Fibroblast of lung (primary cell): ENCODE measurements around the gene DZIP1L. TPM values are rescaled to one million over a fixed set of nuclear protein-coding genes. Genes with fewer than 3 reads are reported as not detected.

ENCODE experiments used
- DNase-seq, 2 donors: peaks; one replicate each; pipeline versions ENCODE4 v3.0.0 to v3.0.0-alpha.2; 2010; ENCODE audit warnings: low read depth in 2 of 2
- H2AFZ ChIP-seq: 2 replicates; pipeline ENCODE4 v1.5.1; 2012; ENCODE audit warnings: low read length, control low read depth, inconsistent platforms
- H3K27ac ChIP-seq: 2 replicates; pipeline ENCODE4 v1.5.1; 2011; ENCODE audit warnings: low read length, control low read depth; ENCODE audit not compliant: insufficient read depth
- H3K27me3 ChIP-seq: 2 replicates; pipeline ENCODE4 v1.5.1; 2011; ENCODE audit warnings: mild to moderate bottlenecking, low read length; ENCODE audit not compliant: control insufficient read depth, insufficient read depth
- H3K36me3 ChIP-seq: 2 replicates; pipeline ENCODE4 v1.5.1; 2011; ENCODE audit warnings: low read length; ENCODE audit not compliant: control insufficient read depth, insufficient read depth
- H3K4me1 ChIP-seq: 2 replicates; pipeline ENCODE4 v1.5.1; 2011; ENCODE audit warnings: low read length; ENCODE audit not compliant: control insufficient read depth, insufficient read depth; ENCODE audit errors: extremely low read depth
- H3K4me2 ChIP-seq: 2 replicates; pipeline ENCODE4 v1.5.1; 2011; ENCODE audit warnings: low read length, control low read depth; ENCODE audit not compliant: insufficient read depth; ENCODE audit errors: extremely low read depth
- H3K4me3 ChIP-seq, 4 experiments: fragments of 200-600 bp in 1 of 4; sonication (generic) in 1 of 4; replicated peaks in 1 of 4; 2 replicates each; pipeline ENCODE4 v1.5.1; 2011 to 2016; ENCODE audit warnings: low read length in 4 of 4, low read depth in 3 of 4, mild to moderate bottlenecking in 3 of 4, control low read depth in 2 of 4, inconsistent platforms in 1 of 4, mixed read lengths in 1 of 4; ENCODE audit not compliant: insufficient read depth in 1 of 4; ENCODE audit errors: control extremely low read depth in 1 of 4
- H3K79me2 ChIP-seq: 2 replicates; pipeline ENCODE4 v1.5.1; 2012; ENCODE audit warnings: mild to moderate bottlenecking, low read length, inconsistent platforms; ENCODE audit not compliant: control insufficient read depth, insufficient read depth
- H3K9ac ChIP-seq: 2 replicates; pipeline ENCODE4 v1.5.1; 2011; ENCODE audit warnings: mild to moderate bottlenecking, low read length, control low read depth; ENCODE audit not compliant: insufficient read depth
- H3K9me3 ChIP-seq: 2 replicates; pipeline ENCODE4 v1.5.1; 2012; ENCODE audit warnings: low read depth, low read length; ENCODE audit not compliant: control insufficient read depth, insufficient read depth
- H4K20me1 ChIP-seq: 2 replicates; pipeline ENCODE4 v1.5.1; 2011; ENCODE audit warnings: low read length; ENCODE audit not compliant: control insufficient read depth, insufficient read depth; ENCODE audit errors: extremely low read depth
- EZH2 ChIP-seq: IDR thresholded peaks from 2 replicates; pipeline ENCODE4 v1.5.1; 2012; ENCODE audit warnings: low read length, control low read depth, mild to moderate bottlenecking; ENCODE audit errors: missing control alignments
- polyA plus RNA-seq, 2 donors: library from polyadenylated mRNA; depleted of rRNA in 1 of 2; stranded (reverse) in 1 of 2; unstranded in 1 of 2; fragments of >200 nt; gene quantifications; 2 replicates each; pipeline ENCODE4 v1.2.1, GENCODE V29; 2011 to 2012; ENCODE audit warnings: missing spikeins in 1 of 2
- total RNA-seq: library from RNA; depleted of rRNA; stranded (reverse); fragments of >200 nt; gene quantifications from 2 replicates; pipeline ENCODE4 v1.2.1, GENCODE V29; 2014
- TF ChIP-seq, protein P1 (sequence below), 2 donors: IDR thresholded peaks in 1 of 2; conservative IDR thresholded peaks in 1 of 2; 1 replicate in 1 of 2; 2 replicates in 1 of 2; pipeline ENCODE4 v1.5.1; 2011 to 2012; ENCODE audit warnings: low read length in 2 of 2, control low read depth in 1 of 2, inconsistent platforms in 1 of 2, low read depth in 1 of 2, mild to moderate bottlenecking in 1 of 2

Gene DZIP1L
- total and polyA plus RNA-seq, 2 donors (not counting 1 experiment from before 2014, with no cell fraction given) = 8.9 to 22.6 TPM

DNA sequence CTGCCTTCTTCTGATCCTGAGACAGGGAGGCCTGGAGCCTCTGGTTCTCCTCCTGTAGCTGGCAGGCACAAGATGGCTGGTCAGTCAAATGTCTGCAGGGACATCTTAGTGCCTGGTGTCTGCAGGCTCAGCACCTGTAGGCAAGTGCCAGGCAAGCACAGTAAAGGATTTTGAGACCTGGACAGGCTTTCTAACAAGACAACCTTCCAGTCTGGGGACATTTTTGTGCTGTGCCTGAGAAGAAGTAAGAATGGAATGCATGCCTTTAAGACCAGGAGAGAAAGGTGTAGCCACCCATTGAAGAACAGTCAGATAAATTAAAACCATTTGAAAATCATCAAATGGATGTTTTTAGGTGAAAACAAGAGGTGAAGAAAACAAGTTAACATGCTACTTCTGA is 31.2 kb downstream of the DZIP1L start:
- Histone ChIP-seq H3K36me3 (peaks cover 15% of the 10 kb centered on the region), H2AFZ (no peak overlapping the region), H3K27me3 (no peaks in the 10 kb centered on the region), H3K9me3 (no peaks in the 10 kb centered on the region), H3K9ac (no peak overlapping the region), H3K79me2 (no peaks in the 10 kb centered on the region), H3K27ac (no peak overlapping the region), H3K4me2 (no peak overlapping the region), H3K4me3 (no peak overlapping the region), H4K20me1 (no peaks in the 10 kb centered on the region), H3K4me1 (peaks cover 32% of the 10 kb centered on the region)
- no peak for DNase-seq
- no peak for TF ChIP-seq EZH2
- TF ChIP-seq, protein P1, sequence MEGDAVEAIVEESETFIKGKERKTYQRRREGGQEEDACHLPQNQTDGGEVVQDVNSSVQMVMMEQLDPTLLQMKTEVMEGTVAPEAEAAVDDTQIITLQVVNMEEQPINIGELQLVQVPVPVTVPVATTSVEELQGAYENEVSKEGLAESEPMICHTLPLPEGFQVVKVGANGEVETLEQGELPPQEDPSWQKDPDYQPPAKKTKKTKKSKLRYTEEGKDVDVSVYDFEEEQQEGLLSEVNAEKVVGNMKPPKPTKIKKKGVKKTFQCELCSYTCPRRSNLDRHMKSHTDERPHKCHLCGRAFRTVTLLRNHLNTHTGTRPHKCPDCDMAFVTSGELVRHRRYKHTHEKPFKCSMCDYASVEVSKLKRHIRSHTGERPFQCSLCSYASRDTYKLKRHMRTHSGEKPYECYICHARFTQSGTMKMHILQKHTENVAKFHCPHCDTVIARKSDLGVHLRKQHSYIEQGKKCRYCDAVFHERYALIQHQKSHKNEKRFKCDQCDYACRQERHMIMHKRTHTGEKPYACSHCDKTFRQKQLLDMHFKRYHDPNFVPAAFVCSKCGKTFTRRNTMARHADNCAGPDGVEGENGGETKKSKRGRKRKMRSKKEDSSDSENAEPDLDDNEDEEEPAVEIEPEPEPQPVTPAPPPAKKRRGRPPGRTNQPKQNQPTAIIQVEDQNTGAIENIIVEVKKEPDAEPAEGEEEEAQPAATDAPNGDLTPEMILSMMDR (conservative IDR thresholded peaks at IDR 0.05 in 1 of 2, IDR thresholded peaks at IDR 0.05 in 1 of 2; ENCODE audit: low read depth in 1 of 2, low read length in 2 of 2) = no peak

DNA sequence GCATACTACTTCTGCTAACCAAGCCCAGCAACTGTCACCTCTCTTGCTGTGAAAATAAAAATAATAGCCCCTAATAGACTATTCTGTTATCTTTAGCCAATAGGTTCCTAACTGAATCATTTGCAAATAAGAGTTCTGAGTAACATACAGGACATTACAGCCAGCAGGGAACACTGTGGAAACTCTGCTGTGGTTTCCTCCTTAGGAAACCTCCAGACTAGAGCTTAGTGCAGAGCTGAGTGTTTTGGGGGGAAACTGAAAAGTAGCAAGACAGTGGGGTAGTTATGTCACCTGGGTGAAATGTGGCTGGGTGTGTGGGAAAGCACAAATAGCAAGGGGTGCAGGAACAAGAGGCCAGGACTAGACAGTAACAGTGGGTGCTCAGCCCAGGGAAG is 32.4 kb downstream of the DZIP1L start:
- no peaks in the 10 kb centered on the region for H3K79me2 ChIP-seq
- peak overlapping the region in 1 of 4 experiments; percentile 37 for H3K4me3 ChIP-seq
- H3K9me3 ChIP-seq = no peaks in the 10 kb centered on the region
- peak overlapping the region; percentile 85 for H3K27ac ChIP-seq
- no peak overlapping the region for H2AFZ ChIP-seq
- no peak overlapping the region for H3K9ac ChIP-seq
- H4K20me1 ChIP-seq = no peaks in the 10 kb centered on the region
- TF ChIP-seq, protein P1 (conservative IDR thresholded peaks at IDR 0.05 in 1 of 2, IDR thresholded peaks at IDR 0.05 in 1 of 2; ENCODE audit: low read depth in 1 of 2, low read length in 2 of 2) = no peak
- TF ChIP-seq EZH2 = no peak
- H3K4me2 ChIP-seq = peak overlapping the region; percentile 76
- no peaks in the 10 kb centered on the region for H3K27me3 ChIP-seq
- H3K4me1 ChIP-seq = peaks cover 36% of the 10 kb centered on the region
- H3K36me3 ChIP-seq = peaks cover 15% of the 10 kb centered on the region
- DNase-seq = peak in 1 of 2 donors; percentile 61

DNA sequence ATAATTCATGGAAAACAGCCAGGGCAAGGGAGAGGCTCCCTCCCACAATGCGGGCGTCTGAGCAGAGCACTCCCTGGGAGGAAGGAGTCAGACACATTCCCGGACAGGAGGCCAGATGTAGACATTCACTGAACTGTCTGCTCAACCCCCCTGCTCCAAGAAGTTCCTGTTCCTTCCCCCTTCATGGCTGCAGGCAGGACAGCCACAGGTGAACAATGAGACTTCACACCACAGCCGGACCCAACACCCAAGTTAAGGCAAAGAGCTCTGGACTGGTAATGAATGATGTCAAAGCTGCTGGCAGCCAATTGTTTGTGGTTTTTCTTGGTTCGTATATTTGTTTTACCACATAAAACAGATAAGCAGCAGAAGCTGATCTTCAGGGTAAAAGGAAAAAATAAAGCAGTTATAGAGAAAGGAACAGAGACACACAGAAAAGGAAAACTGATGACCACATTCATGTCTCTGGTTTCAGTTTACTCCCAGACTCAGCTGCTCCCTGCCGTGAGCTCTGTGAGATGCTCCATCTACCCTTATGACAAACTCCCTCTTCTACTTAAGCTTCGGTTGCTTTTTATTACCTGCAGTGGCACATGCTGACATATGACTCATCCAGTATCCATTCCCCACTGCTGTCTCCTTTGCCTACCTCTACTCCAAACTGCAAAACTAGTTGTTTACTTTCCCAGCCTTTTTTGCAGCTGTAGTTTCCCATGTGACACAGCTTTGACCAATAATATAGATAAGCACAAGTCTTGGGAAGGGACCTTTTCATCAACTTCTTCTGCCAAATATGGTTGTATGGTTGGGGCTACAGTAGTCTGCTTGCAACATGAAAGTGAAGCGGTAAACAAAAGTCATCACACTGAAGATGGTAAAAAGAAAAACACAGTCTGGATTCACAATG is 33.1 kb downstream of the DZIP1L start:
- Histone ChIP-seq H3K79me2 (no peaks in the 10 kb centered on the region), H3K36me3 (peaks cover 15% of the 10 kb centered on the region), H3K9me3 (no peaks in the 10 kb centered on the region), H3K27ac (peak overlapping the region; percentile 85), H3K4me1 (peaks cover 36% of the 10 kb centered on the region), H3K27me3 (no peaks in the 10 kb centered on the region), H4K20me1 (no peaks in the 10 kb centered on the region), H3K4me2 (peak overlapping the region; percentile 76), H3K9ac (no peak overlapping the region), H2AFZ (no peak overlapping the region), H3K4me3 (peak overlapping the region in 2 of 4 experiments; percentile 37)
- TF ChIP-seq, protein P1 (conservative IDR thresholded peaks at IDR 0.05 in 1 of 2, IDR thresholded peaks at IDR 0.05 in 1 of 2; ENCODE audit: low read depth in 1 of 2, low read length in 2 of 2) = no peak
- no peak for TF ChIP-seq EZH2
- peak; percentile 90 to 97 for DNase-seq
